ENCODE measurements around the gene NLRC5. TPM values are rescaled to one million over a fixed set of nuclear protein-coding genes. Genes with fewer than 3 reads are reported as not detected.

Gene NLRC5
- total RNA-seq, 4 donors from 2014 or later, result 14.4 to 22.5 (median 16.6) TPM

GRCh38 chr16:57093666-57094564, 104.6 kb downstream of the NLRC5 start:
- Histone ChIP-seq H3K9me3 (no peaks in the 10 kb centered on the region), H3K27ac (replicated peaks in 1 of 4) (peak overlapping the region in 2 of 4 donors; percentile 86 to 88), H3K27me3 (no peaks in the 10 kb centered on the region), H3K36me3 (no peaks in the 10 kb centered on the region), H3K4me1 (peaks cover 15 to 40% (median 33%) of the 10 kb centered on the region in 4 donors), H3K4me3 (peak overlapping the region; percentile 75 to 99 (median 87))
- DNase-seq (ENCODE audit: extremely low spot score), result no peak
- intact Hi-C loops (cut with DNase I), result loop anchor here (5.0 to 10.0 kb wide), 3 partner anchors 151 to 328 kb away; partner anchors contain the start of gene ARL2BP
- no peak for TF ChIP-seq POLR2A (IDR thresholded peaks at IDR 0.05; ENCODE audit: low read depth)
- no peak for TF ChIP-seq EP300 (IDR thresholded peaks at IDR 0.05)
- no peak for TF ChIP-seq POLR2AphosphoS5 (IDR thresholded peaks at IDR 0.05)
- TF ChIP-seq, protein P1, sequence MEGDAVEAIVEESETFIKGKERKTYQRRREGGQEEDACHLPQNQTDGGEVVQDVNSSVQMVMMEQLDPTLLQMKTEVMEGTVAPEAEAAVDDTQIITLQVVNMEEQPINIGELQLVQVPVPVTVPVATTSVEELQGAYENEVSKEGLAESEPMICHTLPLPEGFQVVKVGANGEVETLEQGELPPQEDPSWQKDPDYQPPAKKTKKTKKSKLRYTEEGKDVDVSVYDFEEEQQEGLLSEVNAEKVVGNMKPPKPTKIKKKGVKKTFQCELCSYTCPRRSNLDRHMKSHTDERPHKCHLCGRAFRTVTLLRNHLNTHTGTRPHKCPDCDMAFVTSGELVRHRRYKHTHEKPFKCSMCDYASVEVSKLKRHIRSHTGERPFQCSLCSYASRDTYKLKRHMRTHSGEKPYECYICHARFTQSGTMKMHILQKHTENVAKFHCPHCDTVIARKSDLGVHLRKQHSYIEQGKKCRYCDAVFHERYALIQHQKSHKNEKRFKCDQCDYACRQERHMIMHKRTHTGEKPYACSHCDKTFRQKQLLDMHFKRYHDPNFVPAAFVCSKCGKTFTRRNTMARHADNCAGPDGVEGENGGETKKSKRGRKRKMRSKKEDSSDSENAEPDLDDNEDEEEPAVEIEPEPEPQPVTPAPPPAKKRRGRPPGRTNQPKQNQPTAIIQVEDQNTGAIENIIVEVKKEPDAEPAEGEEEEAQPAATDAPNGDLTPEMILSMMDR (IDR thresholded peaks at IDR 0.05), result no peak
- 61% methylated on average over 13 of the region's 18 CpGs for WGBS

- no peaks in the 10 kb centered on the region for H3K9me3 ChIP-seq
- H3K27me3 ChIP-seq, result no peaks in the 10 kb centered on the region
- no peak overlapping the region for H3K4me3 ChIP-seq
- 74% methylated on average over 5 of the region's 5 CpGs for WGBS
- intact Hi-C loops (cut with DNase I), result loop anchor here (5.0 to 10.0 kb wide), 3 partner anchors 150 to 327 kb away; partner anchors contain the start of gene ARL2BP
- TF ChIP-seq POLR2A (IDR thresholded peaks at IDR 0.05; ENCODE audit: low read depth) (no peak), EP300 (IDR thresholded peaks at IDR 0.05) (no peak), POLR2AphosphoS5 (IDR thresholded peaks at IDR 0.05) (no peak)
- TF ChIP-seq, protein P1 (IDR thresholded peaks at IDR 0.05), result no peak
- peaks cover 15 to 48% (median 34%) of the 10 kb centered on the region in 4 donors for H3K4me1 ChIP-seq
- no peaks in the 10 kb centered on the region for H3K36me3 ChIP-seq
- H3K27ac ChIP-seq (replicated peaks in 1 of 4), result no peak overlapping the region
- DNase-seq (ENCODE audit: extremely low spot score), result no peak
These were observed 105.6 kb downstream of the NLRC5 start for GRCh38 chr16:57094911-57095310.

DNA sequence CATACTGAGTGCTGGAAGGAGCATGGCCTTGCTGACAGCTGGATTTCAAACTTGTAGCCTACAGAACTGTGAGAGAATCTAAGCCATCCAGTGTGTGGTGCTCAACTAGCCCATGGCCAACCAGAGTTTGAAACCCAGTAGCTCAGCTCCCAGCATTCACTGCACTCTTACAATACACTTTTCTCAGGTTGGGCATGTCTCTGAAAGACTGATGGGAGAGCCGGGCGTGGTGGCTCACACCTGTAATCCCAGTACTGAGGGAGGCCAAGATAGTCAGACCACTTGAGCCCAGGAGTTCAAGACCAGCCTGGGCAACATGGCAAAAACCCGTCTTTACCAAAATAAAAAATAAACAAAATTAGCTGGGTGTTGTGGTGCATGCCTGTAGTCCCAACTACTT, 106.8 kb downstream of the NLRC5 start:
- Histone ChIP-seq H3K36me3 (no peaks in the 10 kb centered on the region), H3K9me3 (no peaks in the 10 kb centered on the region), H3K27ac (replicated peaks in 1 of 4) (no peak overlapping the region), H3K4me3 (no peak overlapping the region), H3K27me3 (no peaks in the 10 kb centered on the region), H3K4me1 (peaks cover 15 to 50% (median 33%) of the 10 kb centered on the region in 4 donors)
- 97% methylated on average over 3 of the region's 3 CpGs for WGBS
- intact Hi-C loops (cut with DNase I), result loop anchor here (10.0 kb wide), 1 partner anchor 149 kb away; the partner anchor contains the start of gene ARL2BP
- no peak for DNase-seq (ENCODE audit: extremely low spot score)
- TF ChIP-seq POLR2A (IDR thresholded peaks at IDR 0.05; ENCODE audit: low read depth), result no peak
- TF ChIP-seq, protein P1 (IDR thresholded peaks at IDR 0.05), result no peak
- no peak for TF ChIP-seq POLR2AphosphoS5 (IDR thresholded peaks at IDR 0.05)
- TF ChIP-seq EP300 (IDR thresholded peaks at IDR 0.05), result no peak

GRCh38 chr16:57096793-57097192, 107.4 kb downstream of the NLRC5 start:
- H3K4me1 ChIP-seq, result peaks cover 9 to 44% (median 27%) of the 10 kb centered on the region in 4 donors
- no peaks in the 10 kb centered on the region for H3K36me3 ChIP-seq
- 100% methylated on average over 2 of the region's 2 CpGs for WGBS
- DNase-seq (ENCODE audit: extremely low spot score), result no peak
- H3K4me3 ChIP-seq, result no peak overlapping the region
- no peak for TF ChIP-seq POLR2AphosphoS5 (IDR thresholded peaks at IDR 0.05)
- no peak for TF ChIP-seq EP300 (IDR thresholded peaks at IDR 0.05)
- TF ChIP-seq, protein P1 (IDR thresholded peaks at IDR 0.05), result no peak
- no peak for TF ChIP-seq POLR2A (IDR thresholded peaks at IDR 0.05; ENCODE audit: low read depth)
- no peaks in the 10 kb centered on the region for H3K9me3 ChIP-seq
- intact Hi-C loops (cut with DNase I), result loop anchor here (10.0 kb wide), 1 partner anchor 148 kb away; the partner anchor contains the start of gene ARL2BP
- no peak overlapping the region for H3K27ac ChIP-seq (replicated peaks in 1 of 4)
- no peaks in the 10 kb centered on the region for H3K27me3 ChIP-seq

Data from esophagus muscularis mucosa (tissue), 4 donors.